Stimulated activated naive CD8-positive, alpha-beta T cell treated with anti-CD3 and anti-CD28 coated beads, Interleukin-15, Interleukin-2, amounts not matched to agents 100 U/mL and 50 U/mL, for 24 hours (primary cell): ENCODE results near the gene VKORC1.

Experiments used
- ATAC-seq: fragments of 150-1000 bp; cut with Tn5 transposase; one replicate; pipeline ENCODE4 v1.10.0; 2021
- DNase-seq: peaks from one replicate; pipeline ENCODE4 v3.0.0; 2021

Gene VKORC1

DNA sequence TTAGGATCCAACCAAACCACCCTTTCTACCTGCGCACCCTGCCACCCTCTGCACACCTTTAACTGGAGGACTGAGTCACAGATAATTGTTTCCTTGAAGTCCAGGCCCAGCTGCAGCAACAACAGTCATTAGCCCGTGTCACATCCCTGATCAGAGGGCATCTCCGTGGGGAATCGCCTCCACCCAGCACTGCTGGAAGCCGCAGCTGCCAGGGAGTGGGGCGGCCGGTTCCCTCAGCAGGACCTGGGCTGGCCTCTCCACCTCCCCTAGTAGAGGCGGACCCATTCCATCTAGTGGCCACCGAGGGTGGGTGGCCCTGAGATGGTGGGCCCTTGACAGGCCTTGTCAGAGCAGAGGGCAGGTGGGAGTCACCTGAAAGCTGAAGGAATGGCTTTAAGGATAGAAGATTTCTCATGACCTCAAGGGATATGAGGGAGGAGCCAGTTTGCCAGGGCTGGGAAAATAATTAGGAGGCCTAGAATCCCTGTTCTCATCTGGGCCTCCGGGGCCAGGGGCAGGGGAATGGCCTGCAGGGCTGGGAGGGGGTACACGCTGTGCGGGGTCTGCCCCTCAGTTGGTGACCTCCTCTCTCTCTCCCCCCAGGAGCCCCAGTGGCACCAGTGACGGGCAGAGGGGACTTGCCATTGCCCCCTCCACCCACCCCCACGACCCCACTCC, 12.1 kb downstream of the VKORC1 start:
- no peak for ATAC-seq

DNA sequence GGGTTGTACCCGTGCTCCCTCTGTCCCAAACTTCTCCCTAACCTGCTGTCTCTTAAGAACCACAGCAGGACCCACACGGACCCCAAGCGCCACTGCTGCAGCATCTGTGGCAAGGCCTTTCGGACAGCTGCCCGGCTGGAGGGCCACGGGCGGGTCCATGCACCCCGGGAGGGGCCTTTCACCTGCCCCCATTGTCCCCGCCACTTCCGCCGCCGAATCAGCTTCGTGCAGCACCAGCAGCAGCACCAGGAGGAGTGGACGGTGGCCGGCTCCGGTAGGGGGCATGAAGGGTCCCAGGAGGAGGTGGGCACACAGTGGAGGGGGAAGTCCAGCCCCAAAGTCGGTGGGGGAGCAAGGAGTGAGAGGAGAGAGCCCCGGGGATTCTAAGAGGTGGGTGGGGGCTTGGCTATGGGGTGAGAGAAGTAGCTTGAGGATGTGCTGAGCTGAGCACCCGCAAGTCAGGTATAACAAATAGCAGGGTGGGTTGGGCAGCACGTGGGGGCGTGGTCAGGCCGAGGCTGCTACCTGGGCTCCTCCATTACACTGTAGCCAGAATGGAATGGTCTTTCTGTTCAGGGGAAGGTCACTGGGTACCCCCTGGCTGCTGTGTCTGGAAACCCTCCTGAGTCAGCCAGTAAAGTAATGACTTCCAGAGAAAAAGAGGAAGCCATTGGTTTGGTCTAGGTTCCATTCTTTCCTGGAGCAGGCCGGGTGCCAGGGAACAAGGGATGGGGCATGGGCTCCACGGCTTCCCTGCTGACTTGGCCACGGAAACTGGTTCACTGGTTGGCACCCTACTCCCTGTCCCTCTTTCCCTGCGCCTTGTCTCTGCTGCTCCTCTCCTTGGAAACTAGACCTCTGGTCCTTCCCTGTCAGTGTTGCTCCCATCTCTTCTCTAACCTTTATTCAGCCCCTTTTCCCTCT, 12.9 kb downstream of the VKORC1 start:
- ATAC-seq = no peak
- no peak for DNase-seq

More for the DNA sequence above, 12.1 kb downstream of the VKORC1 start:
- DNase-seq = no peak

DNA sequence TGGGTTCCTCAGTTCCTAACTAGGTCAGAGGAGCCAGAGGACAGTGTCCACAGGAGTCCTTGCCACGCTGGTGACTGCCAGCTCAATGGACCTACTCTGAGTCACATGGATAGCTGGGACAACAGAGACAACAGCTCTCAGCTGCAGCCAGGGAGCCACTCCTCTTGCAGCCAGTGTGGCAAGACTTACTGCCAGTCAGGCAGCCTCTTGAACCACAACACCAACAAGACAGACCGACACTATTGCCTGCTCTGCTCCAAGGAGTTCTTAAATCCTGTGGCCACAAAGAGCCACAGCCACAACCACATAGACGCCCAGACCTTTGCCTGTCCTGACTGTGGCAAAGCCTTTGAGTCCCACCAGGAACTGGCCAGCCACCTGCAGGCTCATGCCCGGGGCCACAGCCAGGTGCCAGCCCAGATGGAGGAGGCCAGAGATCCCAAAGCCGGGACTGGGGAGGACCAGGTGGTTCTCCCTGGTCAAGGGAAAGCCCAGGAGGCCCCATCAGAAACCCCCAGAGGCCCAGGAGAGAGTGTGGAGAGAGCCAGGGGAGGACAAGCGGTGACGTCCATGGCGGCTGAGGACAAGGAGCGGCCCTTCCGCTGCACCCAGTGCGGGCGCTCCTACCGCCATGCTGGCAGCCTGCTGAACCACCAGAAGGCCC, 13.7 kb downstream of the VKORC1 start:
- ATAC-seq (no peak), DNase-seq (no peak)

DNA sequence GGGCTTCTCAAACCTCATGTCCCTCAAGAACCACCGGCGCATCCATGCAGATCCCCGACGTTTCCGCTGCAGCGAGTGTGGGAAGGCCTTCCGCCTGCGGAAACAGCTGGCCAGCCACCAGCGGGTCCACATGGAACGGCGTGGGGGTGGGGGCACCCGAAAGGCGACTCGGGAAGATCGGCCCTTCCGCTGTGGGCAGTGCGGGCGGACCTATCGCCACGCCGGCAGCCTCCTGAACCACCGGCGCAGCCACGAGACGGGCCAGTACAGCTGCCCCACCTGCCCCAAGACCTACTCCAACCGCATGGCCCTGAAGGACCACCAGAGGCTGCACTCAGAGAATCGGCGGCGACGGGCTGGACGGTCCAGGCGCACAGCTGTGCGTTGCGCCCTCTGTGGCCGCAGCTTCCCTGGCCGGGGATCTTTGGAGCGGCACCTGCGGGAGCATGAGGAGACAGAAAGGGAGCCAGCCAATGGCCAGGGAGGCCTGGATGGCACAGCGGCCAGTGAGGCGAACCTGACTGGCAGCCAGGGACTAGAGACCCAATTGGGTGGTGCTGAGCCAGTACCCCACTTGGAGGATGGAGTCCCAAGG, 14.5 kb downstream of the VKORC1 start:
- ATAC-seq = no peak
- DNase-seq = no peak

DNA sequence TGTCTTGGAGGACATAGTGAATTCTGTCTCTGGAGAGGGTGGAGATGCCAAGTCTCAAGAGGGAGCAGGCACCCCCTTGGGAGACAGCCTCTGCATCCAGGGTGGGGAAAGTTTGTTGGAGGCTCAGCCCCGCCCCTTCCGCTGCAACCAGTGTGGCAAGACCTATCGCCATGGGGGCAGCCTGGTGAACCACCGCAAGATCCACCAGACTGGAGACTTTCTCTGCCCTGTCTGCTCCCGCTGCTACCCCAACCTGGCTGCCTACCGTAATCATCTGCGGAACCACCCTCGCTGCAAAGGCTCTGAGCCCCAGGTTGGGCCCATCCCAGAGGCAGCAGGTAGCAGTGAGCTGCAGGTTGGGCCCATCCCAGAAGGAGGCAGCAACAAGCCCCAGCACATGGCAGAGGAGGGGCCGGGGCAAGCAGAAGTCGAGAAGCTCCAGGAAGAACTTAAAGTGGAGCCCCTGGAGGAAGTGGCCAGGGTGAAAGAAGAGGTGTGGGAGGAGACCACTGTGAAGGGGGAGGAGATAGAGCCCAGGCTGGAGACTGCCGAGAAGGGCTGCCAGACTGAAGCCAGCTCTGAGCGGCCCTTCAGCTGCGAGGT, 15.2 kb downstream of the VKORC1 start:
- ATAC-seq = no peak
- no peak for DNase-seq

DNA sequence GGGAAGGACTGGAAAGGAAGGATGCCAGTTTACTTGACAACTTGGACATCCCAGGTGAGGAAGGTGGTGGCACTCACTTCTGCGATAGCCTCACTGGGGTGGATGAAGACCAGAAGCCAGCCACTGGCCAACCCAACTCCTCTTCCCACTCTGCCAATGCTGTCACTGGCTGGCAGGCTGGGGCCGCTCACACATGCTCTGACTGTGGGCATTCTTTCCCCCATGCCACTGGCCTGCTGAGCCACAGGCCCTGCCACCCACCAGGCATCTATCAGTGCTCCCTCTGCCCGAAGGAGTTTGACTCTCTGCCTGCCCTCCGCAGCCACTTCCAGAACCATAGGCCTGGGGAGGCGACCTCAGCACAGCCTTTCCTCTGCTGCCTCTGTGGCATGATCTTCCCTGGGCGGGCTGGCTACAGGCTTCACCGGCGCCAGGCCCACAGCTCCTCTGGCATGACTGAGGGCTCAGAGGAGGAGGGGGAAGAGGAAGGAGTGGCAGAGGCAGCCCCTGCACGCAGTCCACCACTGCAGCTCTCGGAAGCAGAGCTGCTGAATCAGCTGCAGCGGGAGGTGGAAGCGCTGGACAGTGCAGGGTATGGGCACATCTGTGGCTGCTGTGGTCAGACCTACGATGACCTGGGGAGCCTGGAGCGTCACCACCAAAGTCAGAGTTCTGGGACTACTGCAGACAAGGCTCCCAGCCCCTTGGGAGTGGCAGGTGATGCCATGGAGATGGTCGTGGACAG, 15.8 kb downstream of the VKORC1 start:
- ATAC-seq (no peak), DNase-seq (no peak)

DNA sequence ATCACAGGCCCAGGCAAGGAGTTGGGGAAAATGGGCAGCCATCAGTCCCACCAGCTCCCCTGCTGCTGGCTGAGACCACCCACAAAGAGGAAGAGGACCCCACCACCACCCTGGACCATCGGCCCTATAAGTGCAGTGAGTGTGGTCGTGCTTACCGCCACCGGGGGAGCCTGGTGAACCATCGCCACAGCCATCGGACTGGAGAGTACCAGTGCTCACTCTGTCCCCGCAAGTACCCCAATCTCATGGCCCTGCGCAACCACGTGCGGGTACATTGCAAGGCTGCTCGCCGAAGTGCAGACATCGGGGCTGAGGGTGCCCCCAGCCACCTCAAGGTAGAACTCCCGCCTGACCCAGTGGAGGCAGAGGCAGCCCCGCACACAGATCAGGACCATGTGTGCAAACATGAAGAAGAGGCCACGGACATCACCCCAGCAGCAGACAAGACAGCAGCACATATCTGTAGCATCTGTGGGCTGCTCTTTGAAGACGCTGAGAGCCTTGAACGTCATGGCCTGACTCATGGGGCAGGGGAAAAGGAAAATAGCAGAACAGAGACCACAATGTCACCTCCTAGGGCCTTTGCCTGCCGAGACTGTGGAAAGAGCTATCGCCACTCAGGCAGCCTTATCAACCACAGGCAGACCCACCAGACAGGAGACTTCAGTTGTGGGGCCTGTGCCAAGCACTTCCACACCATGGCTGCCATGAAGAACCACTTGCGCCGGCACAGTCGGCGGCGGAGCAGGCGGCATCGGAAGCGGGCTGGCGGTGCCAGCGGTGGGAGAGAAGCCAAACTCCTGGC, 16.8 kb downstream of the VKORC1 start:
- DNase-seq (no peak), ATAC-seq (no peak)

DNA sequence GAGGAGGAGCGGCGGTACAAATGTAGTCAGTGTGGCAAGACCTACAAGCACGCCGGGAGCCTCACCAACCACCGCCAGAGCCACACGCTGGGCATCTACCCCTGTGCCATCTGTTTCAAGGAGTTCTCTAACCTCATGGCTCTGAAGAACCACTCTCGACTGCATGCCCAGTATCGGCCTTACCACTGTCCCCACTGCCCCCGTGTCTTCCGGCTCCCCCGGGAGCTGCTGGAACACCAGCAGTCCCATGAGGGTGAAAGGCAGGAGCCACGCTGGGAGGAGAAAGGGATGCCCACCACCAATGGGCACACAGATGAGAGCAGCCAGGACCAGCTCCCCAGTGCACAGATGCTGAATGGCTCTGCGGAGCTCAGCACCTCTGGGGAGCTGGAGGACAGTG, 17.6 kb downstream of the VKORC1 start:
- DNase-seq (no peak), ATAC-seq (no peak)

DNA sequence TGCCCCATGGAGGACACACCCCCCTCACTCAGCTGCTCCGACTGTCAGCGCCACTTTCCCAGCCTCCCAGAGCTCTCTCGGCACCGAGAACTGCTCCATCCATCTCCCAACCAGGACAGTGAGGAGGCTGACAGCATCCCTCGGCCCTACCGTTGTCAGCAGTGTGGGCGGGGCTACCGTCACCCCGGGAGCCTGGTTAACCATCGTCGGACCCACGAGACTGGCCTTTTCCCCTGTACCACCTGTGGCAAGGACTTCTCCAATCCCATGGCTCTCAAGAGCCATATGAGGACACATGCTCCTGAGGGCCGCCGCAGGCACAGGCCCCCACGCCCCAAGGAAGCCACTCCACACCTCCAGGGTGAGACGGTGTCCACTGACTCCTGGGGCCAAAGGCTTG, 18.3 kb downstream of the VKORC1 start:
- ATAC-seq (no peak), DNase-seq (no peak)

DNA sequence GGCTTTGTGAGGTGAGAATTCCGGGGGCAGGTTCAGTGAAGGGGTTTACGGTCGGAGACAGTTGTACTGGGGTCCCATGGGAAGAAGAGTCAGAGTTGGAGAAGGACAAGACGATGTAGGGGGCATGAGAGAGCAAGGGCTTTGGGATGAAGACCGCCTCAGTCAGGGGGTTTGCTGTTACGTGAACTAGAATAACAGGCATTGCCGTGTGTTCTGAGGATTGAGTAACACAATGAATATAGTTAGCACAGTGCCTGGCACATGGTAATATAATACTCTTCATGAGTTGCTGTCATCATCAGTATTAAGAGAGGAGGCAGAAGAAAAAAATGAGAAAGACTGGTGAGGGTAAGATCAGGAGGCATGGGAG, 19.8 kb downstream of the VKORC1 start:
- DNase-seq (no peak), ATAC-seq (no peak)

DNA sequence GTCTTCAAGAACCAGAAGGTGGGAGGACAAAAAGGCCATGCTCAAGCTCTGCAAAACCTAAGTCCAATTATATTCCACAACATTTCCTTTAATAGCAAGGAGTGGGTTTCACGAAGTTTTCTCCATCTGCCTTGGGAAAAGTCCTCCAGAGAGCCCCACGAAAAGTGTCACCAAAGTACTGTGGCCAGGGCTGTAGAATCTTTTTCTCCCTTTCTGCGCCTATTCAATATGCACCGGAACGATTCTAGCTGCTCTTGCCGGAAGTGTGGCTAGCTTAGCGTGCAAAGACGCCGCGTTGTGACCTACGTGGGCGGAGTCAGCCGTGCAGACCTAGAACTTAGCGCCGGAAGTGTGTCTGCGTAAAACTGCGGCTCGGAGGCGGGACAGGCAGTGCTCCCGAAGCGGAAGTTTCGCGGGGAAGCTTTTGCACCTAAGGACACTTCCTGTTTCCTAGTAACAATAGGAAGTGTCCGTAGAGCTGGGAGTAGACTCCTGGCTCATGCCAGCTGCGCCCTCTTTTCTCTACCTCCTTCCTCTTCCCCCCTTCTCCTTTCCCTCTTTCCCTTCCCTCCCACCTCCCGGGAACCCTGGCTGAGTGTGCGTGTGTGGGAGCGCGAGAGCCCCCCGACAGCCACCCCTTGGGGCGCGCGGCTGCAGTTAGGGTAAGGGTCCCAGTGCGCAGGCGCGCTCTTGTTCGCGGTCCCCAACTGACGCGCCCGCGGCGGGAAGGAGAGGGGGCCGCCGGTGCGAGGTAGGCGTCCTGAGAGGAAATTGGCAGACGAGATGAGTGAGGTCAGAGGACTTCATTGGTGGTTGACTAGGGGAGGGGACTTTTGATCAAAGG, 20.4 kb downstream of the VKORC1 start, which contains the start of the genes ZNF646 and ZNF668:
Gene ZNF646, plus strand, starts transcription at position 453 of the 844 bp plus-strand sequence. CDS start 1,903 bp downstream, outside the sequence.
Gene ZNF668, minus strand, starts transcription at position 271 of the 844 bp plus-strand sequence. CDS start 9,781 bp downstream, outside the sequence.
- peak; percentile 81 for ATAC-seq
- peak; percentile 97 for DNase-seq

DNA sequence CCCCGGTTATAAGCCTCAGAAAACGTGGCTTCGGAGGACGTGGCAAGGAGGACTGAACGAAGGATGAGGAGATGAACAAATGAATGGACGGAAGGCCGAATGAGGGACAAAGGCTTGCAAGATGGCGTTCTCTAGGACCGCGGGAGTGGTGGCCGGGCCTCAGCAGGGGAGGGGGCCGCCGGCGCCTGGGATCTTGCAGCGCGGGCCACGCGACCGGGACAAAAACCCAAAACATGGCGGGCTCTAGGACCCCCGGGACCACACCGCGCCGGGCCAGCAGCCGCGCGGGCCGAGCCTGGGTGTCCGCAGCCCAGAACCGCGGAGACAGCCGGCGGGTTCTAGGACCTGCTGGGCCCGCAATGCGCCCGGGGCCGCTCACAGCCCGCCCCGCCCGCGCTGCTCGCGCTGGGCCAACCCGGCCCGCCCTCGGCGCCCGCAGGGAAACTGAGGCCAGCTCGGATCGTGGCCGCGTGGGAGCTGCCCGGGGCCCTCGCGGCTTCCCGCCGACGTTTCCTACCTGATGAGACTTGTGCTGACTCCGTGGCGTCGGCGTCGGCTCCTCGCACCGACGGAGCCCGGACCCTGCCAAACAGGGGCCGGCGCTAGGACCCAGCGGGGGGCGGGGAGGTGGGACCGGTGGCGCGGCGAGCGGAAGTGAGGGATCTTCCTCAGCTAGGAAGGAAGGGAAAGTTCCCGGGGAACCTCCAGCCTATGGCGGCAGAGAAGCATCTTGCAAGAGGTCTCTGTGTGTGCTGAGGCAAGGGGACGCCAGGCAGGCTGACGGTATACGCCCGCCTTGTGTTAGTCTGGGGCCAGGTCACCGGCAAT, 21.2 kb downstream of the VKORC1 start:
- ATAC-seq (peak; percentile 61), DNase-seq (peak; percentile 95)

DNA sequence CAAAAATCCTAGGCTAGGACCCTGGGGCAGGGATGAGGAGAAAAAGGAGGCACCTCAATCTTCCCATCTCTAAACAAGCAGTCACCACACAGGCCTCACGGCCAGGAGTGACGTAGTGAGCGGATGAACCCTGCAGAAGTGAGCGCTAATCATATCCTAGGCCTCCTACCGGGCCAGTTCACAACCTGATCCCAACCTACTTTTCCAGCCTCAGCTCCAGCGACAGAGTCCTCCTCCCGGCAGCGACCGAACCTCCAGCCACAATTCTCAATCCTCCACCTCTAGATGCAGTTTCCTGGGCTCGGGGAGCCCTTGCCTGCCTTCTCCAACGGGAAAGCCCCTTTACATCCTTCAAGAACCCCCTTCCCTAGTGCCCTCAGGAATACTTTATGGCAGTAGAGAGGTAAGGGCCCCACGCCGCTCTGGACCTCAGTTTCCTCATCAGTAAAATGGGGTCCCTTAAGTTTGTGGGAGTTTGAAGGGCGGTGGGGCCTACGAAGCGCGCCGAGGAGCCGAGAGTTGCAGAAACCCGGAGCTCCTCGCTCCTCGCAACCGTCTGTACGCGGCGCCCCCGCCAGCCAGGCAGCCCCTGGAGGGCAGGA, 22.0 kb downstream of the VKORC1 start:
- DNase-seq = peak; percentile 37
- no peak for ATAC-seq

DNA sequence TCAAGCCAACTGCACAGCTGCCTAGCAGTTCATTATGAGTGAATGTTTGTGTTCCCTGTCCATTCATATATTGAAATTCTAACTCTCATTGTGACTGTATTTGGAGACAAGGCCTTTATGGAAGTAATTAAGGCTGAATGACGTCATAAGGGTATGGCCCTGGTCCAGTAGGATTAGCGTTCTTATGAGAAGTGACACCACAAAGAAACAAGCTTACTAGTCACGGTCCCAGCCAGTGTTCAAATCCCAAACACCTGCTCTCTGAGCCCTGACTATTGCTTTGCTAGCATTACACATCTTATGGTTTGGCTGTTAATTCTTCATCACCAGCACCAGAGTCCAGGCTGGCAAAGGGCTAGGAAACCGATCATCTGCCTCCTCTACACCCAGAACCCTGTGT, 22.7 kb downstream of the VKORC1 start:
- ATAC-seq (no peak), DNase-seq (no peak)

DNA sequence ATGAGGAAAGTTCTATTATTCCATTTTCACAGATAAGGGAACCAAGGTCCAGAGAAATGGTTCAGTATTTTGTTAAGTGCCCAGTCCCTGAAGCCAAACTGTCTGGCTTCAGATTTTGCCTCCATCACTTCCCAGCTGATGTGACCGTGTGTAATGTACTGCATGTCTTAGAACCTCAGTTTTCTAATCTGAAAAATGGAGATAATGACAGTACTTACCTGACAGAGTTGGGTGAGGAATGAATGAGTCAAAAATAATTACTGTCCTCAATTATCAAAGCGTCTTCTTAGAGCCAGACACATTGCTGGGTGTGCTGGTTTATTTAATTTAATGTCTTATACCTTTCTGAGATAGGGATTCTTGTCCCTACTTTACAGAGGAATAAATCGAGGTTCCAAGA, 27.3 kb downstream of the VKORC1 start:
- ATAC-seq (no peak), DNase-seq (no peak)

DNA sequence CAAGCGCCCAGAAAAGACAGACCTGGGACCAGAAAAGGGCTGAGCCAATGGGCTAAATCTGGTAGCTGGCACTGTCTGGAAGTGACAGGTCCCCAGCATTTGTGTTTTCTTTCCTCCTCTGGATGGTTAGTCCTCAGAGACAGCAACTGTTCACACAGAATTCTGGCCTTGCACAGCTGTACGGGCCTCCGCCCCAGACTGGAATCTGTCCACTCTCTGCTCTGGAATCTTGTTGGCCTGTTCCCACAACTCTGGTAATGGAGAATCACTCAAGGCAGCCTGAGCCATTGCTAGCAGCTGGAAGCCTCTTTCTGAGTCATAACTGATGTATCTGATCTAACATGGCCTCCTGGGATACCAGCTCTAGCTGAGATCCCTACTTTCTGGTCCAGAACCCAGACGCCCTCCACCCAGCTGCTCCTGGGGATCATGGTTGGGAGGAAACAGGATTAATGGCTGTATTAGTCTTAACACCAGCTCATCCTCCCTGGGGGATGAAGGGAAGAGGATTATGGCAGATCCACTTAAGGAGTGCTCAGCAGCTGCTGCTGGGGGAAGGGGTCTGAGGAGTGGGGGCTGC, 29.6 kb downstream of the VKORC1 start:
- DNase-seq (no peak), ATAC-seq (no peak)

DNA sequence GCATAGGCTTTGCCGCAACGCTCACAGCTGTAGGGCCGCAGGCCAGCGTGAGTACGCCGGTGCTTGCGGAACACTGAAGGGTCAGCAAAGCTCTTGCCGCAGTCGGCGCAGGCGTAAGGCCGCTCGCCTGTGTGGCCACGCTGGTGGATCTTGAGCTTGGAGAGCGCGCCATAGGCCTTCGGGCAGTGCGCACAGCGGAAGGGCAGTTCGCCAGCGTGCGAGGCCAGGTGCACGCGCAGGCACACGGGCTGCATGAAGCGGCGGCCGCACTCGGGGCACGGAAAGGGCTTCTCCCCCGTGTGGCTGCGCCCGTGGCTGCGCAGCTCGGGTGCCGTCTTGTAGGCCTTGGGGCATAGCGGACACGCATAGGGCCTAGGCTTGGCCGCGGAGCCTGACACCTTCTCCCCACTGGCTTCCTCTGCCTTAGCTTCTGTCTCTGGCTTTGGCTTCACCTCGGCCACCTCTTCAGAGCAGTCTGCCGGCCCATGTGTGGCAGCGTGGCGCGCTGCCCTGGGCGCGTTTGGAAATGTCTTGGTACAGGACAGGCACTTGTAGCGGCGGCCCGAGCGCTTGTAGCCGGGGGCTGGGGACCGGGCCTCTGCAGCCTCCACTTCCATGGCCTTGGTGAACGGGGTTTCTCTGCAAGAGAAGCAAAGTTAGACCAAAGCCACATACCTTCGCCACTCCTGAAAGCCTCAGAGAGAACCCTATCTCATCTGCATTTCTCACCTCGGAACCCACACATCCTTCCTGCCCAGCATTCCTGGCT, 30.6 kb downstream of the VKORC1 start:
- no peak for DNase-seq
- ATAC-seq = peak; percentile 28
